HCT116 (cell line): Measurements from ENCODE around the gene LOXHD1. TPM values are rescaled to one million over a fixed set of nuclear protein-coding genes. Genes with fewer than 3 reads are reported as not detected.

Experiments
- ATAC-seq: fragments of 200-7000 bp; cut with Tn5 transposase; 2 replicates; pipeline ENCODE4 v1.9.1; 2020; ENCODE audit warnings: mild to moderate bottlenecking, moderate library complexity
- BruUV-seq: library from RNA; stranded (reverse); fragments of 400-500 nt; replicated peaks from 2 replicates; lab custom pipeline; 2021; lab: Mats Ljungman, UMichigan
- CTCF ChIA-PET: fragments of 300-600 bp; sonication (Branson Sonifier 250); formaldehyde crosslinking; loops from one replicate; lab custom pipeline; 2021; ENCODE audit warnings: antibody characterized with exemption; lab: Charles Lee
- POLR2A ChIA-PET: fragments of 300-600, 350-600 bp; sonication (Branson Sonifier 250); formaldehyde crosslinking; loops from one replicate; lab custom pipeline; 2021; ENCODE audit warnings: antibody characterized with exemption; lab: Charles Lee
- RAD21 ChIA-PET, 2 experiments: fragments of 300-600 bp; sonication (Branson Sonifier 250); formaldehyde crosslinking; loops; one replicate each; lab custom pipeline; 2023; ENCODE audit warnings: low total read pairs in 2 of 2; ENCODE audit not compliant: uncharacterized antibody in 2 of 2, unreplicated experiment in 2 of 2, low non-redundant PET in 1 of 2; lab: Charles Lee
- DNase-seq: peaks from one replicate; pipeline ENCODE4 v3.0.0-alpha.2; 2010; ENCODE audit warnings: low read depth, low spot score
- H2AFZ ChIP-seq: fragments of 200-600 bp; shearing (Covaris generic), sonication (generic); 2 replicates; pipeline ENCODE4 v1.6.1; 2017; ENCODE audit warnings: low read depth, mixed run types, mixed read lengths, antibody characterized with exemption, low read length; ENCODE audit not compliant: poor library complexity, severe bottlenecking
- H3K27ac ChIP-seq: 2 replicates; pipeline ENCODE4 v1.5.1; 2012; ENCODE audit warnings: low read depth, low read length
- H3K27me3 ChIP-seq: fragments of 200-600 bp; sonication (generic); 2 replicates; pipeline ENCODE4 v1.6.1; 2016; ENCODE audit warnings: mixed run types, low read length, mixed read lengths; ENCODE audit not compliant: insufficient read depth
- H3K36me3 ChIP-seq, 2 experiments: fragments of 200-500 bp in 1 of 2; fragments of 200-600 bp in 1 of 2; sonication (Bioruptor generic) in 1 of 2; sonication (generic) in 1 of 2; 2 replicates each; pipeline versions ENCODE4 v1.5.1 to v1.6.1; 2014 to 2016; ENCODE audit warnings: low read length in 2 of 2, inconsistent platforms in 1 of 2, mixed read lengths in 1 of 2, mixed run types in 1 of 2; ENCODE audit not compliant: insufficient read depth in 2 of 2, control insufficient read depth in 1 of 2
- H3K4me1 ChIP-seq, 2 experiments: fragments of 200-600 bp in 1 of 2; sonication (generic) in 1 of 2; 2 replicates each; pipeline versions ENCODE4 v1.5.1 to v1.6.1; 2012 to 2017; ENCODE audit warnings: low read length in 2 of 2, inconsistent platforms in 1 of 2, mild to moderate bottlenecking in 1 of 2, mixed read lengths in 1 of 2, mixed run types in 1 of 2, moderate library complexity in 1 of 2; ENCODE audit not compliant: insufficient read depth in 2 of 2, control insufficient read depth in 1 of 2
- H3K4me2 ChIP-seq: fragments of 200-600 bp; sonication (generic); 2 replicates; pipeline ENCODE4 v1.6.1; 2017; ENCODE audit warnings: mixed run types, low read length, mixed read lengths
- H3K4me3 ChIP-seq, 2 experiments: fragments of 200-600 bp in 1 of 2; sonication (generic) in 1 of 2; replicated peaks in 1 of 2; 2 replicates each; pipeline ENCODE4 v1.5.1; 2011 to 2016; ENCODE audit warnings: low read length in 2 of 2, control low read depth in 1 of 2, low read depth in 1 of 2, mild to moderate bottlenecking in 1 of 2, mixed read lengths in 1 of 2, mixed run types in 1 of 2
- H3K79me2 ChIP-seq: fragments of 200-600 bp; sonication (generic); 2 replicates; pipeline ENCODE4 v1.6.1; 2017; ENCODE audit warnings: mild to moderate bottlenecking, mixed run types, low read length, moderate library complexity, mixed read lengths; ENCODE audit not compliant: insufficient read depth
- H3K9ac ChIP-seq: fragments of 200-600 bp; sonication (generic); 2 replicates; pipeline ENCODE4 v1.6.1; 2016; ENCODE audit warnings: low read length, mixed read lengths
- H3K9me2 ChIP-seq: fragments of 200-600 bp; sonication (generic), shearing (Covaris generic); 2 replicates; pipeline ENCODE4 v1.6.1; 2017; ENCODE audit warnings: mixed run types, mild to moderate bottlenecking, moderate library complexity; ENCODE audit not compliant: insufficient read depth
- H3K9me3 ChIP-seq, 2 experiments: fragments of 200-500 bp in 1 of 2; fragments of 200-600 bp in 1 of 2; sonication (Bioruptor generic) in 1 of 2; sonication (generic) in 1 of 2; 2 replicates each; pipeline ENCODE4 v1.6.1; 2014 to 2017; ENCODE audit warnings: low read length in 2 of 2, mixed read lengths in 2 of 2, inconsistent platforms in 1 of 2, low read depth in 1 of 2, mild to moderate bottlenecking in 1 of 2, mixed run types in 1 of 2, moderate library complexity in 1 of 2; ENCODE audit not compliant: control insufficient read depth in 1 of 2, insufficient read depth in 1 of 2
- H4K20me1 ChIP-seq: fragments of 200-600 bp; sonication (generic), shearing (Covaris generic); 2 replicates; pipeline ENCODE4 v1.6.1; 2017; ENCODE audit warnings: mixed run types, mild to moderate bottlenecking, moderate library complexity; ENCODE audit not compliant: insufficient read depth
- CBX3 ChIP-seq: IDR thresholded peaks from 2 replicates; pipeline ENCODE4 v1.6.1; 2012; ENCODE audit warnings: low read depth
- CTCF ChIP-seq, 3 experiments: fragments of 200-600 bp in 1 of 3; sonication (generic) in 1 of 3; IDR thresholded peaks in 2 of 3; conservative IDR thresholded peaks in 1 of 3; 2 replicates each; pipeline ENCODE4 v1.5.1; 2012 to 2017; ENCODE audit warnings: low read depth in 2 of 3, low read length in 2 of 3, antibody characterized with exemption in 1 of 3, borderline replicate concordance in 1 of 3, control low read depth in 1 of 3, mild to moderate bottlenecking in 1 of 3, mixed read lengths in 1 of 3, mixed run types in 1 of 3, moderate library complexity in 1 of 3; ENCODE audit not compliant: insufficient read depth in 1 of 3
- EGR1 ChIP-seq: IDR thresholded peaks from 2 replicates; pipeline ENCODE4 v1.6.1; 2012; ENCODE audit warnings: low read depth
- ELF1 ChIP-seq: IDR thresholded peaks from 2 replicates; pipeline ENCODE4 v1.6.1; 2012; ENCODE audit warnings: low read depth, borderline replicate concordance
- EZH2phosphoT487 ChIP-seq: fragments of 200-600 bp; IDR thresholded peaks from 2 replicates; pipeline ENCODE4 v1.6.1; 2018; ENCODE audit warnings: antibody characterized with exemption, borderline replicate concordance
- FOSL1 ChIP-seq: IDR thresholded peaks from 2 replicates; pipeline ENCODE4 v1.6.1; 2012; ENCODE audit warnings: low read depth
- POLR2A ChIP-seq: IDR thresholded peaks from 2 replicates; pipeline ENCODE4 v1.7.0; 2011; ENCODE audit warnings: borderline replicate concordance; ENCODE audit not compliant: insufficient read depth, insufficient read length; ENCODE audit errors: extremely low read depth
- TCF7L2 ChIP-seq: IDR thresholded peaks from 2 replicates; pipeline ENCODE4 v1.7.0; 2011; ENCODE audit warnings: borderline replicate concordance, inconsistent platforms; ENCODE audit not compliant: insufficient read depth, insufficient read length; ENCODE audit errors: extremely low read depth
- ZBTB33 ChIP-seq: IDR thresholded peaks from 2 replicates; pipeline ENCODE4 v1.6.1; 2011; ENCODE audit warnings: mild to moderate bottlenecking, low read length, moderate library complexity; ENCODE audit not compliant: insufficient replicate concordance; ENCODE audit errors: extremely low read depth
- intact Hi-C: fragments of 100-400 bp; cut with micrococcal nuclease; formaldehyde crosslinking; loops from 2 replicates; pipeline ENCODE4 v1.10.0; 2022
- total RNA-seq: library from RNA; stranded (reverse); gene quantifications from one replicate; pipeline ENCODE4 v1.2.1, GENCODE V29; 2021; ENCODE audit not compliant: unreplicated experiment

Gene LOXHD1
- total RNA-seq, 1 experiment from 2014 or later = not detected

GRCh38 chr18:46591783-46592391 is 65.1 kb downstream of the LOXHD1 start:
- ATAC-seq = no peak
- TF ChIP-seq ZBTB33 (no peak), EGR1 (no peak)
- Histone ChIP-seq H4K20me1 (no peaks in the 10 kb centered on the region), H3K9ac (no peak overlapping the region), H3K4me1 (no peaks in the 10 kb centered on the region), H3K4me2 (no peak overlapping the region), H3K4me3 (no peak overlapping the region), H3K36me3 (no peaks in the 10 kb centered on the region), H2AFZ (no peak overlapping the region), H3K9me2 (no peaks in the 10 kb centered on the region), H3K79me2 (no peaks in the 10 kb centered on the region), H3K27ac (no peak overlapping the region), H3K27me3 (0 out of 2 replicates have a peak, but pooled peaks cover 6% of the 10 kb centered on the region), H3K9me3 (no peaks in the 10 kb centered on the region)
- ChIA-PET POLR2A (no interaction called here), RAD21 (no interaction called here), CTCF (no interaction called here)
- no peak for DNase-seq
- intact Hi-C loops = no loop called here
- no TSS peak for BruUV-seq

- ATAC-seq = no peak
- no peak overlapping the region for H2AFZ ChIP-seq
- ChIA-PET RAD21 (no interaction called here), POLR2A (no interaction called here)
- H3K27me3 ChIP-seq = 0 out of 2 replicates have a peak, but pooled peaks cover 6% of the 10 kb centered on the region
- no peaks in the 10 kb centered on the region for H3K9me2 ChIP-seq
- intact Hi-C loops = no loop called here
- H3K9ac ChIP-seq = no peak overlapping the region
- no peak for DNase-seq
- H3K9me3 ChIP-seq = no peaks in the 10 kb centered on the region
- H3K36me3 ChIP-seq = no peaks in the 10 kb centered on the region
- TF ChIP-seq EZH2phosphoT487 (no peak), ELF1 (no peak), CTCF (IDR thresholded peaks at IDR 0.05 in 2 of 3, conservative IDR thresholded peaks at IDR 0.05 in 1 of 3; ENCODE audit: borderline replicate concordance in 1 of 3, insufficient read depth in 1 of 3, low read depth in 2 of 3, low read length in 2 of 3) (no peak), FOSL1 (no peak), CBX3 (no peak), ZBTB33 (no peak), POLR2A (no peak), EGR1 (no peak), TCF7L2 (no peak)
- TF ChIP-seq, all 23 proteins: peak for 0
- no peaks in the 10 kb centered on the region for H4K20me1 ChIP-seq
- H3K27ac ChIP-seq = no peak overlapping the region
- no TSS peak for BruUV-seq
- H3K4me2 ChIP-seq = no peak overlapping the region
- no peaks in the 10 kb centered on the region for H3K79me2 ChIP-seq
- no peaks in the 10 kb centered on the region for H3K4me1 ChIP-seq
- CTCF ChIA-PET = no interaction called here
- H3K4me3 ChIP-seq = no peak overlapping the region
Measured at GRCh38 chr18:46590103-46590502, 66.9 kb downstream of the LOXHD1 start.
